NCI-H1436 treated with DMSO at 0.1 percent for 48 hours (cell line): ENCODE results near the gene CLEC3B.
"Not testable (repeated sequence)": the region's sequence is repeated elsewhere in the genome, so short reads cannot be mapped to it uniquely, and the experiment has no call there.

Experiments used
- DNase-seq: peaks from one replicate; lab custom pipeline; 2025; lab: John Stamatoyannopoulos, UW

Gene CLEC3B

DNA sequence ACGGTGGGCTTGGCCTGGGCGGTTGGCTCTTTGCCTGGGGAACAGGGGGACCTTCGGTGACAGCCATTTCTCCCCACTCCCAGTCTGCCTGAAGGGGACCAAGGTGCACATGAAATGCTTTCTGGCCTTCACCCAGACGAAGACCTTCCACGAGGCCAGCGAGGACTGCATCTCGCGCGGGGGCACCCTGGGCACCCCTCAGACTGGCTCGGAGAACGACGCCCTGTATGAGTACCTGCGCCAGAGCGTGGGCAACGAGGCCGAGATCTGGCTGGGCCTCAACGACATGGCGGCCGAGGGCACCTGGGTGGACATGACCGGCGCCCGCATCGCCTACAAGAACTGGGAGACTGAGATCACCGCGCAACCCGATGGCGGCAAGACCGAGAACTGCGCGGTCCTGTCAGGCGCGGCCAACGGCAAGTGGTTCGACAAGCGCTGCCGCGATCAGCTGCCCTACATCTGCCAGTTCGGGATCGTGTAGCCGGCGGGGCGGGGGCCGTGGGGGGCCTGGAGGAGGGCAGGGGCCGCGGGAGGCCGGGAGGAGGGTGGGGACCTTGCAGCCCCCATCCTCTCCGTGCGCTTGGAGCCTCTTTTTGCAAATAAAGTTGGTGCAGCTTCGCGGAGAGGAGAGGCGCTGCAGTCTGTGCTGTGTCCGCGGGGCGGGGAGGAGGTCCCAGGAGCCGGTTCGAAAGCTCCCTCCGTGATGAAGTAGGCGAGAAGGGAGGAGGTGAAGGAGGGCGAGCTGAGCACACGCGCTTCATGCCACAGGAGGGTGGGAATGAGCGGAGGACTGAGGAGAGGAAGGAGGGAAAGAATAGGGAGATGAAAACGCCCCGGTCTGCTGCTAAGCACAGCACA is 9.6 kb downstream of the CLEC3B start:
- no peak for DNase-seq

DNA sequence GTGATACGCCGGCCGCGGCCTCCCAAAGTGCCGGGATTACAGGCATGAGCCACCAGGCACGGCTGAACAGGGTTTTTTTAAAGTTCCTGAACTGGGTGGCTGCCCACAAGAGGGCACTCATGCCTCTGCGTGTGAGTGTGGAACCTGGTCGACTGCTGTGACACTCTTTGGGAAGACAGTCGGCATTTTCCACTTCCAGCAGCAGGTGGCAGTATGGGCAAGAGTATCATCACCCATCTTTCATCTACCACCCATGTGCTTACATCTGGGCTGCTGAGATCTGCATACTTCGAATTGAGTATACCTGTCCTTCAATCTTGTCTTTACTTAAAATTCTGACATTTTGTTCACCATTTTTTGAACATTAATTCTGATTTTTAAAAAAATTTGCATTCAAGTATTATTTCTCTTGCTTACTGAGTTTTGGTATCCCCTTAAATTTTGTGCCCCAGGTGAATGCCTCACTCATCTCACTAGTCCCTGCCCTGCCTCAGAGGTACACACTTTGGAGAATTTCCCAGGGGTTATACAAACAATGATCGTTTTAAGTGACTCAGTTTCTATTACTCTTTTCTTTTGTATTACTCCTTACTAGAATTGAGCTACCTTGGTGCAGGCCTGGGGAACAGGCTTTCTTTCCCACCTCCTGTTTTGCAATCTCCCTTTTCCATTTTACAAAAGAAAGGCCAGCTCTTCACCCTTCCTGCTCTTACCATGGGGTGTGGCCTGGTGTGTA is 11.8 kb downstream of the CLEC3B start:
- DNase-seq = peak; percentile 24

DNA sequence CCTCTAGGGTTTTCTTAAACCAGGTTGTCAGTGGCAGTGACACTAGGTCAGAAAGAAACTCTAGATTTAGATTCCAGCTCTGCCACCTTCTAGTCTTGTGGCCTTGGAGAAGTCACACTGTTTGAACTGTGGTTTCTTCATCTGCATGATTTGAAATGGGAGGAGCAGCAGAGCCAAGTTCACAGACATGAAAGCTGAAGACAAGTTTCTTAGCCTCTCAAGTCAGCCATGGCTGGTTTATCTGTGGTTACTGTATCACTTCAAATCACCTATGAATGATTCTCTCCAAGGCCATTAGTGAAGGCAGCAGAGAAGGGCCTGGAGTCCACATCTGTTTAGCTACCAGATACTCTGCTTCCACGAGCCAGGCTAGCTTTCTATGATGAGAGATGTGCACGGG is 15.6 kb downstream of the CLEC3B start:
- DNase-seq = no peak

DNA sequence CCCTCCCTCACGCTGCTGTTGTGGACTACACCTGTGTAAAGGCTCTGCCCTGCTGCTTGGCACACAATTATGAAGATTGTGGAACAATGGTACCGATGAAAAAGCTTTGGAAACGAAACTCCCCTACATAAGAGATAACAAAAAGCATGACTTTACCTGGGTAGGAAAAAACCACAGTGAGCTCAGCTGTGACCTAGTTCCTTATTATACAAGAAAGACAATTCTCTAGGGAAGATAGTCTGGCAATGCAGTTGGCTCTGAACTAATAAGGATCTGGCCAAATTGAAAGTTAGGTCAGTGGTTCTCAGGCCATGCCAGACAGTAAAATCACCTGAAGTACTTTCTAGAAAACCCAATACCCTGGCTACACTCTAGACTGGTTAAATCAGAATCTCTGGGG is 16.1 kb downstream of the CLEC3B start:
- DNase-seq = no peak

DNA sequence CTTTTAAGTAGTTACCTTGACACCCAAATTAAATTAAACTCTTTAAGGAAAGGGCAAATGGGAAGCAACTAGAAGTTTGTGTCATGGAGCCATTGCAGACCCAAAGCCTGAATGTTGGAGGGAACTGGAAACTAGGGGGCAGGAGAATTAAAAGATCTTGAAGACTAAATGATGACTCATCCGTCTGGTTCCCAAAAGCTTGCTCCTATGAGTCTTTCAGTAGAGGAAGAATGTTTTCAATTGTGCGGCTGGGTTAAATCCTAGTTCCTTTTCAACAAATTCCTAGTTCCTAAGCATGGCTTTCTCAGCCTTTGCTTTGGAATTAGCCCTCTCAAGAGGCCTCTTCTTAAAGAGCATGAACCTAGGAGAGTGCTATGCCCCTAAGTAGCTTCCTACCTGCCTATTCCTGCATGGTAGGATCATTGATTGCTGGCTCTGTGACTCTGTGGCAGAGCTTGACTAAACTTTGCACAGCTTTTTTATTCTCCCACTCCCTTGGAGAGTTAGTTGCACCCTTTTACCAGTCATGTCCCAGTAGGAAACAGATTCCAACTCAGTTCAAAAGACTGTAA is 17.7 kb downstream of the CLEC3B start:
- no peak for DNase-seq

DNA sequence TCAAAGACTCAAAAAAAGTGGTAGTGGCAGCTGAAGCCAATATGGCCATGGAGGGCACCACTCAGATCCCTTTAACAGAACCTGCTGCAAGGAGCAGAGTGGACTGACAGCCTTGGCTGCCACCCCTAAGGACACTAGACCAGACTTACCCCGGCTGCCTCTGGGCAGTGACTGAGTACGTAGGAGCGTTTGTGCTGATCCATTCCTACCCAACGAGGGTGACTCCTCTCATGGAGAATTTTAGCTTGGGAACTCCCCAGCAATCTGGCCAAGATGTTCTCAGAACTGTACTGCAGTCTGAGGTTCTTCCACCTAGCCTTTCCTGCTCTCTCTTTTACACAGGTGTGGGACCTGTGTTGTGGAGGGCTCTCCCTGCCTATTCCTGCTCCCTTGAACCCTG is 22.1 kb downstream of the CLEC3B start:
- DNase-seq = no peak

DNA sequence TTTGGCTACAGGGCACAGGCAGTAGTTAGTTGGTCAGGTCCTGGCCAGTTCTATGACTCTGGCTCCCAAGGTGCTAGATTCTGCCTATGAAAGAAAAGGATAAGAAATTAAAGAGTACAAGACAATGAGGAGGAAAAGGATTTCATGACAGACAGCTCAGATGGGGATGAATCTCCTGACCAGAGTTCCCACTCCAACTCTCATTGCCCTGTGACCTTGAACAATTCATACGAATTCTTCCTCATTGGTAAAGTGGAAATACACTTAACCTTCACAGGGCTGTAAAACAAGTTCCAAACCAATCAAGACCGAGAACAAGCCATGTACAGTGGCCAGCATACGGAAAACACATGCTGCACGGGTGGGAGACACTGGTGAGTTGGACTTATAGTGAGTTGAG is 23.7 kb downstream of the CLEC3B start:
- no peak for DNase-seq

DNA sequence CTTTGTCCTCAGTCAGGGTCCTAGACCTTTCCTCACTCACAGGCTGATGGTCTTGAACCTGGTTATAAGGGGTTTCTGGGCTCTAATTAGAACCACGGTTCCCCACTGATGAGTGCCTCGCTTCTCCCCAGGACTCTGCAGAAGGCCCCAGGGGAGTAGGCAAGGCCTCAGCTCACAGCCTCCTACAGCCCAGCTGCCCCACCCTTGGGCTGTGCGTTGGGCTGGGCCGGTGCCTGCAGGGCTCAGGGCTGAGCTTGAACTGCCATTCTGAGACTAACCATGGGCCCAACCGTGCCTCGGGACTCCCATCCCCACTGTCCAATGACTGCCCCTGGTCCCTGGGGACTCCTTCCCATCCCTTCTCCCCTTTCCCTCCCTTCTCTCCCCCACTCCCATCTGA is 25.6 kb downstream of the CLEC3B start:
- DNase-seq = no peak

DNA sequence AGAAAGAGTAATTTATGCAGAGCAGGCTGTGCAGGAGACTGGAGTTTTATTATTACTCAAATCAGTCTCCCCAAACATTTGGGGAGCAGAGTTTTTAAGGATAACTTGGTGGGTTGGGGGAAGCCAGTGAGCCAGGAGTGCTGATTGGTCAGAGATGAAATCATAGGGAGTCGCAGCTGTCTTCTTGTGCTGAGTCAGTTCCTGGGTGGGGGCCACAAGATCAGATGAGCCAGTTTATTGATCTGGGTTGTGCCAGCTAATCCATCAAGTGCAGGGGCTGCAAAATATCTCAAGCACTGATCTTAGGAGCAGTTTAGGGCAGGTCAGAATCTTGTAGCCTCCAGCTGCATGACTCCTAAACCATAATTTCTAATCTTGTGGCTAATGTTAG is 27.7 kb downstream of the CLEC3B start:
- DNase-seq = not testable (repeated sequence)

DNA sequence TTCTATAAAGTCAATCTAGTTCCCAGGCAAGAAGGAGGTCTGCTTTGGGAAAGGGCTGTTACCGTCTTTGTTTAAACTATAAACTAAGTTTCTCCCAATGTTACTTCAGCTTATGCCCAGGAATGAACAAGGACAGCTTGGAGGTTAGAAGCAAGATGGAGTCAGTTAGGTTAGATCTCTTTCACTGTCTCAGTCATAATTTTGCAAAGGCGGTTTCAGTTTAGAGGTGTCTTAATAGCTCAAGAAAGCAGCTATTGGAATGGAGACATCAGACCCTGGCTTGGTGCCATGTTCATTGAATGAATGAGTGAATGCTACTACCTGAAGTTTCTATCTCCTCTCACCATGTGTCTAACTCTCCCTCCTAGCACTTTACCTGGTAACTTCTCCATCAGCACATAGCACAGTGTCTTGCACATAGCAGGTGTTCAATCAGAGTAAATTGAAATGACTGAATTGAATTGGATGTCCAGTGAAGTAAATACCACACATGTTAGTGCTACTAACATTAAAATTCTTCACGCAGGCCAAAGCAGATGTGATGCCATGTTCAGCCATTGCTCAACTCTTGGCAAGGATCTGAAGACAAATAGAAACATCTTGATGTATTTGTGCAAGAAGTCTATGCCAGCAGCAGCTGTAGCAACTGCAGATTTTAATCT is 28.2 kb downstream of the CLEC3B start:
- no peak for DNase-seq

DNA sequence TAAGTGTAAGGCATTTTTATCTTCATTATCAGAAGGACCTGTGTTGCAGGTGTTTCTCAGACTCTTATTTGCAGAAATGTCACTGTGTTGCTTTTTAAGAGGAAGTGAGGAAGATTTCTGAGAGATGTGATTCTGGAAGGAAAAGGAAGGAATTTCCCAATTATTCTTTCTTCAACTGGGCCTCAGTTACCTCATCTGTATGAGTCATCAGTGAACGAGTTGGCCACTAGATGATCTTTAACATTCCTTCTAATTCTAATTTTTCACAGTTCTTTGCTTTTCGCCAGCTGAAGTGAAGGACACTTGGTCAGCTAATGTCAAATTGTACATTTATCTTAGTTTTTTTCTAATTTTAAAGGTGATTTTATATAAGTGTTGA is 28.9 kb downstream of the CLEC3B start:
- no peak for DNase-seq

DNA sequence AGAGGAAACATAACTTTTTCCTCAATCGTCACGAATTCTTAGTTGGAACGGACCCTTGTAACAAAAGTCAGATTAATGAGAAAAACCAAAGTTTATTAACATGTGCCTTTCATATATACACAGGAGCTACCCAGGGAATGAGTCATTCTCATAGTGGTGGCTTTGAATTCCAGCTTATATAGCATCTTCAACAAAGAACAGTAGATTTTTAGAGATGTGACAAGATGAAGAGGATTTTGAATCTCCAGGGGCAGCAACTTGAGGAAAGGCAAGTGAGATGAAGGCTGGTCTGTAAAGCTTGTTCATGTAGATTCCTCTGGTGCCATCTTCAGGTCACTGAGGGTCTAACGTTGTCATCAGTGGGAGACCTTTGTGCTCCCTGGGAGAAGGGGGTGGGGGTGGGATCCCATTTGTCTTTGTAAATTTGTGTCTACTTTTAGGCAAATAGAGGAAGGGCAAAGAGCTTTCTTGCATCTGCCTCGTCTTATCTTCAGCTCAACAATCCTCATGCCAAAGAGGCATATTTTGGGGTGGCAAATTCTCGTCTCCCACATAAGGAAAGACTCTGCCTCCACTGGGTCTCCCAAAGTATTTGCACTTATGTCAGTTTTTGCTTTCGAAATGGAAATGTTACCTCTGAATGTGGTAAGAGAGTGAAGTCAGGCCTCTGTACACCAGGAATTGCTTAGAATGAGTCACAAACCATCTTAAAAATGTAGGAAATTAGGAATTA is 29.5 kb downstream of the CLEC3B start:
- DNase-seq = no peak

DNA sequence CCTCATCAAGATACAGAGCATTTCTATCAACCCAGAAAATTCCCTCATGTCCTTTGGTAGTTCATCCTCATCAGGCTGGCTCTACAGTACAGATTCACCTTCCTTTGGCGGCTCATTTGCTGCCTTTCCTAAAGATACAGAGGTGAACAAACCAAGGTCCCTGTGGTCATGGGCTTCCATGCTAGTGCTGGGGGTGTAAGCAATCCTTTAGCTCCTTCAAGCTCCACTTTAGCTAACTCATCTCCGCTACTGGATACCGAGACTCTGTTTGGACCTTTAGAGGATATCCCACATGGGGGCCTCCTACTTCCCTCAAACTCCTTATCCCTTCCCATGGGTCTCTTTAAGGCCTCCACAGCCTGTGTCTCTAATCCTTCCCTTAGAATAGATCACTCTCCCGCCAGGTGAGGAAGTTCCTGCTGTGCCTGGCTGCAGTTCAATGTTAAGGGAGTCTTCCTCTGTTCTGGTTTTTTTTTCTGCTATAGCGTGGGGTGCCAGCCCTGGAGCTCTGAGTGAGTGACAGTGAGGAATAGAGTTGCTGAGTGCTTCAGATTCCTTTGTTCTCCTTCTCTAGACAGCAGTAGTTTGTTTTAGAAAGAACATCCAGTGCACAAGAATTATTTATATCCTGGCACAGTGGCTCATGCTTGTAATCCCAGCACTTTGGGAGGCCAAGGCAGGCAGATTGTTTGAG is 30.7 kb downstream of the CLEC3B start:
- DNase-seq = no peak

DNA sequence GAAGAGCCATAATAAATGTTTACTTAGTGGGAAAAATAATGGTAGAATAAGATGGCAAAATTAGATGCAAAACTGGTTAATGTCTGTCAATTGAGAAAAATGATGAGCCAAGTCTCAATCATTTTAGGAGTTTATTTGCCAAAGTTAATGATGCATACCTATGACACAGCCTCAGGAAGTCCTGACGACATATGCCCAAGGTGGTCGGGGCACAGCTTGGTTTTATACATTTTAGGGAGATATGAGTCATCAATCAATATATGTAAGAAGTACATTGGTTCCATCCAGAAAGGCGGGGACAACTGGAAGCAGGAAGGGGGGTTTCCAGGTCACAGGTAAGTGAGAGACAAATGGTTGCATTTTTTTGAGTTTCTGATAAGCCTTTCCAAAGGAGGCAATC is 31.5 kb downstream of the CLEC3B start:
- no peak for DNase-seq

DNA sequence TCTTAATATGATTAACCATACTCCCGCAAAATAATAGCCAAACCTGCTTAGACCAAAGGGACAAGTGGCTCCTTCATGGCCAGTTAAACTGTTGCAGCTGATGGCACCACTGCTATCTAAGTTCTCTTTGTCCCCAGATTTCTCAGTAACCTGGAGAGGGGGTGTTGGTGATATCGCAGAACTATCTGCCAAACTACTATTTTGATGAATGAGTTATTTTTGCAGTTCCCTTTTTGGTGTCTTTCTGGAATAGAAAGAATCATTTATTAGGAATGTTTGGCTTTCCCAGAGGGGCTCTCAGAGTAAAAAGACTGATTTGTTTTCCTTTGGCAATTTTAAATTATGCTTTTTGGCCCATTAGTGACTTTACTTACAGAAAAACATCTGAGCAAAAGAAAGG is 33.0 kb downstream of the CLEC3B start:
- DNase-seq = no peak

DNA sequence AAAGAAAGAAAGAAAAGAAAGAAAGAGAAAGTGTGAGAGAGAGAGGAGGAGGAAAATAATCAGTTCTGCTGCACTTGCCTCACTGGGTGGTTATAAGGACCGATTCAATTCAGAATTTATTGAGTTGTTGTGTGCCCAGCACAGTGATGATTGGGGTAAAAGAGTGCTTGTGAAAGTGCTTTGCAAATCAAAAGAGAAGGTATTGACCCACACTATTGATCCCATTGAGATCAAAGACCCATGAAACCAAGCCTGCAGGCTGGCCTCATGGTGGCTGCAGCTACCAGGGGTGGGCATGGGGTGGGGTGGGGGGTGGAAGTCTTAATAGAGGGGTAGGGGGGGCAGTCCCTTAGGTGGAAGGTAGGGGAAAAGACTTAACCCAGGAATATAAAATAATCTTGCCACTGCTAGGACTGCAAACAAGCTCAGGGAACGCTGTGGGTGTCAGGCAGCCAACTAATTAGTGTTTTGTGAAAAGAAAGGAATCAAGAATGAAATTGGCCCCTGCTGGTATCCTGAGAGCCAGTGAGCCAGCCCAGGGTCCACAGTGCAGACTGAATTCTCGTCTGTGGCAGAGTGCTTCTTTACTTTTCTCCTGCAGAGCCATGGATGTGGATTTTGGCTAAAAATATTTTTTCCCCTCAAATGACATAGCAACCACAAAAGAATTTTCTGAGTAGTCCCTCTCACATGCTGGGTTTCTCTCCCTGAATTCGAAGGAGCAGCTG is 34.2 kb downstream of the CLEC3B start:
- DNase-seq = no peak

DNA sequence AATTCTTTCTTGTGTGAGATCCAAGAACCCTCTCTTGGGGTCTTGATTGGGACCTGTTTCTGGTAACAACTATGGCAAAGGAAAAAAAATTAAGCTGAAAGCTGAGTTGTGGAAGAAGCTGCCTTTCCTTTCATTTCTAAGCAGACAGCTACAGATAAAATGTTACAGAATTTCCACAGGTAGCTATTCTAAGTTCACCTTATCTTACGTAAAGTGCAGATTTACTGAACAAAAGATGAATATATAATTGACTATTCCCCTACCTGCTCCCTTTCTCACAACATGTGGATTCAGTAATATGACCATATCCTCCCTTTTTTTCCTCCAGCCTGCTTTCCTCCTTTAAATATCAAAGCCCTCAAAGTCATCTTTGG is 36.6 kb downstream of the CLEC3B start:
- DNase-seq = no peak

DNA sequence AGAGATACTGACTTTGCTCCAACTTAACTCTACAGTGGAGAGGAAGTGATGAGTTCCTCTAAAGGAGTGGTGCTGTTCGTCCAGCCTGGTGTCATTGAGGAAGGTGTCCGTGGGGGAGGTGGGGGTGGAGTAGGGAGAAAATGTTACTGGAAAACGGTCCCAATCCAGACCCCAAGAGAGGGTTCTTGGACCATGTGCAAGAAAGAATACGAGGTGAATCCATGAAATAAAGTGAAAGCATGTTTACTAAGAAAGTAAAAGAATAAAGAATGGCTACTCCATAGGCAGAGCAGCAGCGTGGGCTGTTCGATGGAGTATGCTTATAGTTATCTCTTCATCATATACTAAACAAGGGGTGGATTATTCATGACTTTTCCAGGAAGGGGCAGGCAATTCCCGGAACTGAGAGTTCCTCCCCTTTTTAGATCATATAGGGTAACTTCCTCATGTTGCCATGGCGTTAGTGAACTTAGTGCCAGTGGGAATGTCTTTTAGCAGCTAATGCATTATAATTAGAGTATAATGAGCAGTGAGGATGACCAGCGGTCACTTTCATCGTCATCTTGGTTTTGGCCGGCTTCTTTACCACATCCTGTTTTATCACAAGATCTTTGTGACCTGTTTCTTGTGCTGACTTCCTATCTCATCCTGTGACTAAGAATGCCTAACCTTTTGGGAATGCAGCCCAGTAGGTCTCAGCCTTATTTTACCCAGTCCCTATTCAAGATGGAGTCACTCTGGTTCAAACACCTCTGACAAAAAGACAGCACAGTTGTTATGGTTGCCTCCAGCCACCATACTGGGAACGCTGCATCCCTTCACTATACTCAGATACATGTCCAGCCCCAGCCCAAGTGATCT is 38.6 kb downstream of the CLEC3B start:
- no peak for DNase-seq

DNA sequence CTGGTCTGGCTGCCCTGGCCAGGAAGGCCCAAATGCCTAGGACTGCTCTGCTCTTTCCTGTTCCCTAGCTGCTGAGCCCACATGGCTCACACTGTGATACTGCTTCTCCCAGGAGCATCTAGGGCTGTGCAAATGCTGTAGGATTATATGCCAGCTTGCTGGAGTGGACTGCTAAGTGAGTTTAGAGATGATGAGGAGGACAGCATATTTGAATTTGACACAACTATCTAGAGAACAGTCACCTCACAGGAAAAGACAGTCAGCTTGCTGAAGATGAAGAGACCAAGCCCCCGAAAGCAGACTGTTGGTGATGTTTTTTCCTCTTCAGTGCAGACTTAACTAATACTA is 39.2 kb downstream of the CLEC3B start:
- no peak for DNase-seq
